Renal pelvis (tissue), 4 donors: ENCODE data around the gene RASA3. TPM values are rescaled to one million over a fixed set of nuclear protein-coding genes. Genes with fewer than 3 reads are reported as not detected.
A peak's percentile ranks its signal among the peaks of the same experiment; 100 is the strongest.

Experiments used
- DNase-seq: peaks from one replicate; pipeline ENCODE4 v3.0.0-alpha.2; 2013
- polyA plus RNA-seq, 3 donors: library from polyadenylated mRNA; unstranded; fragments of 120-200 nt; gene quantifications; one replicate each; pipeline ENCODE4 v1.2.1, GENCODE V29; 2013; ENCODE audit not compliant: insufficient read length in 3 of 3

Gene RASA3
- polyA plus RNA-seq, 3 donors, result 11.3 to 13.4 (median 12.1) TPM

DNA sequence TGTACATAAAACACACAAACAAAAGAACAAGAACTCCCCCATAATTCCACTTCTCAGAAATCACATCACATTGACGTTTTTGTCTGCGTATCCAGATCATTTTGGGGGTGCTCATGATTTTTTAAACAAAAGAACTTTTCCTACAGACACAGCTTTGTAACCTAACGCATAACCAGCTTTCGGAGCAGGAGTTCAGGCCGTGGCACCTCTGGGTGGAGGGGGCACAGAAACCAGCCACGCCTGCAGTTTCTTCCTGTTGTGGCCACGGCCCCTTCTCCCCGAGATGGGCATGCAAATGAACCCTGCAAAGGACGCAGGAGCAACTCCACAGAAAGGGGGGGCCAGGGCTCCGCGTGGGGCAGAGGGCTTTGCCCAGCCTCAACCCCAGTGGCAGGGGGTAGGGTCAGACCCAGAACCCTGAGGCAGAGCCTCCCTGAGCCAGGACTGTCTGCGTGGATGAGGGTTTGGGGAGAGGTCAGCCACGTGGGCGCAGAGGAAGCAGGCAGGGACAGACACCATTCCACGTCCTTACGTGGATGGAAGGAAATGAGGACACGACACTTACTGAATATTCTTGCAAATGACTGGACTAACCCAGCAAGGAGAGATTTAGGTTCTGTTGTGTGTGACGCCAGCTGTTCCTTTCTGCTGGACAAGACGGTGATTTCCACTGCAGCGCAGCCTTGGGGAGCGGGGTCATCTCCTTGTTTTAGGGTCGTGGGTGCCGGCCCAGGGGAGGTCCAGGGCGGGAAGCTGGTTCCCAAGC, 64.4 kb downstream of the RASA3 start:
- DNase-seq, result no peak

DNA sequence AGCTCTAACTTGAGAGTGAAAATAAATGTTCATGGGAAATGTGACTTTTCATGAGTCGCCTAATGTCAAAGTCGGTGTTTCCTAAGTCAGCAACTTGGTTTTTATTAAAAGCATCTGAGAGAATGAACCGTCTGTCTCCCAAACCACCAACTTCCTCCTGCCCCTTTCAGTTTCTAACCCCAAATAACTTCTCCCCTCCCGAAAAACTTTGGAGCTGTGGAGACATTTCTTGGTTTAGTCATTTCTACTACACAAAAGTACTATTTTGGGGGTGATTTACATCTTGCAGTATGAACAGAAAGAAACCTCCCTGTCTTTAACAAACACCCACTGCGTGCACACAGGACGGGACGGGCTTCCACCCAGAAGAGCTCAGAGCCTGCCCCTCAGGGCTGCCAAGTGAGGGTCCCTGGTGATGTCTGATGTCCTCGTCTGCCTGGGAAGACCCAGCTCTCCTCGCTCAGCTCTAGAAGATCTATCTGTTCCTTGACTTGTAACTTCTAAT, 65.0 kb downstream of the RASA3 start:
- no peak for DNase-seq

DNA sequence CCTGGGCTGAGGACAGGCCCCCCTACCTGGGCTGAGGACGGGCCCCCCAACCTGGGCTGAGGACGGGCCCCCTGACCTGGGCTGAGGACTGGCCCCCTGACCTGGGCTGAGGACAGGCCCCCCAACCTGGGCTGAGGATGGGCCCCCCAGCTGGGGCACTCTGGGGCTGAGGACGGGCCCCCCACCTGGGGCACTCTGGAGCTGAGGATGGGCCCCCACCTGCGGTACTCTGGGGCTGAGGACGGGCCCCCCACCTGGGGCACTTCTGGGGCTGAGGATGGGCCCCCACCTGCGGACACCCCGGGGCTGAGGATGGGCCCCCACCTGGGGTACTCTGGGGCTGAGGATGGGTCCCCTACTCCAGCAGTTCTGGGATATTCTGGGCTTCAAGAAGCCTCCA, 65.5 kb downstream of the RASA3 start:
- no peak for DNase-seq

DNA sequence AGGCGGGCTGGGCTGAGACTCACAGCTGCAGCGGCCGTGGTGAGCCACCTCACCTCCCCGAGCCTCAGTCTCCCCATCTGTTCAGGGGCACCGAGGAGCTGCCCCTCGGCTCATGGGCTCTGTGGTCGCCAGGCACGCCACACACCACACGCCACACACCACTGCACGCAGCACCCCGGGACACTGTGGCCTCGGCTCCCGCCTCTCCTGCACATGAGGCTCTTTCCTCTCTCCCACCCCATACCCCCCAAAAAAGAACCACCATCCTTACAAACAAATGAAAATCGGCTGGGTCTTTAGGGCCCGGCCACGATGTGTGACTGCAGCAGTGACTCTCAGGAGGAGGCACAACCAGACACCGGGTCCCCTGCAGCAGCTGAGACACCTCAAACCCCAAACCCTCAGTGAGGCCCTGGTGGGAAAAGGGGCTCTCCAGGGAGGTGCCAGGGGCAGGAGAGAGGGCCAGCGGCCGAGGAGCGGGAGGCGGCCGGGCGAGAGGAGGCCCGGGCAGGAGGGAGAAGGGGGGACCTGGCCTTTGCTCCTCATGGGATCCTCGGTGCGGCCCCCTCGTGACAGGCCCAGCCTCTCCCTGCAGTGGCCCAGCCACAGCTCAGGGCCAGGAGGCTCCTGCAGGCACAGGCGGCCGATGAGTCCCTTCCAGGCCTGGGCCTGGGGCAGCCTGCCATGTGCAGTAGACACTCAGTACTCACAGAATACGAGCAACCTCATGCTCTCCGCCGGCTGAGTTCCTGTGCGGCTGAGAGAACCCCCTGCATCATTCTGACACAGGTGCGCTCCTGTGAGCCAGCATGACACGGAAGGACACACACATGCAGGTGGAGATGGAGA, 66.3 kb downstream of the RASA3 start:
- DNase-seq, result no peak

DNA sequence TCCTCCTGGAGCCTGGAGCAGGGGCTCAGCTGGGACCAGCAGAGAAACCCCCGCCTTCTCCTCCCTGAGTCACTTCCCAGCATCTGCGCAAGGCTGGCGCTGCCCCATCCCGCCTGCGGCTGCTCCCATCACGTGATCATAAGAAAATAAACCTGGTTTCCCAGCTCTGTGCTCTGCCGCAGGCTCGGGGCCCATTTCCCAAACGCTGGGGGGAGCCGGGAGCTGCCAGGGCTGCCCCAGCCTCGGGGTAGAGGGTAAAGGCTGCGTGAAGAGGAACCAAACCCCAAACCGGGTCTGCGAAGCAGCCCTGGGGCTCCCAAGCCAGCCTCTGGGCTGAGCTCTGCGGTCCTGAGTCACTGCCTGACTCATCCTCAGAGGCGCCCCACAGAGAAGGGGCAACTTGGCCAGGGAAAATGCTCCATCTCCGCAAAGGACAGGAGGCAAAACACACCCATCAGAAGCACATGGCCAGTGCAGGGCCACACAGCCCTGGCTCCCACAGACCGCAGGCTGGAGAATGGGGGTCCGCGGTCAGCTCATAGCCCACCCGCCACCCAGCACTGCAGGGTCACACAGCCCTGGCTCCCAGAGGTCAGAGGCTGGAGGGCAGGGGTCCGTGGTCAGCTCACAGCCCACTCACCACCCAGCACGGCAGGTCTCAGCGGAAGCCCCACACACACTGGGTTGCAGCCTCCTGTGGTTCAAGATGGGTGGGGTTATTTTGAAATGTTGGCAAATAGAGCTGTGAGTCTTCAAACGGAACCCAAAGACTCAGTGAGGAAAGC, 67.1 kb downstream of the RASA3 start:
- DNase-seq, result peak; percentile 68

DNA sequence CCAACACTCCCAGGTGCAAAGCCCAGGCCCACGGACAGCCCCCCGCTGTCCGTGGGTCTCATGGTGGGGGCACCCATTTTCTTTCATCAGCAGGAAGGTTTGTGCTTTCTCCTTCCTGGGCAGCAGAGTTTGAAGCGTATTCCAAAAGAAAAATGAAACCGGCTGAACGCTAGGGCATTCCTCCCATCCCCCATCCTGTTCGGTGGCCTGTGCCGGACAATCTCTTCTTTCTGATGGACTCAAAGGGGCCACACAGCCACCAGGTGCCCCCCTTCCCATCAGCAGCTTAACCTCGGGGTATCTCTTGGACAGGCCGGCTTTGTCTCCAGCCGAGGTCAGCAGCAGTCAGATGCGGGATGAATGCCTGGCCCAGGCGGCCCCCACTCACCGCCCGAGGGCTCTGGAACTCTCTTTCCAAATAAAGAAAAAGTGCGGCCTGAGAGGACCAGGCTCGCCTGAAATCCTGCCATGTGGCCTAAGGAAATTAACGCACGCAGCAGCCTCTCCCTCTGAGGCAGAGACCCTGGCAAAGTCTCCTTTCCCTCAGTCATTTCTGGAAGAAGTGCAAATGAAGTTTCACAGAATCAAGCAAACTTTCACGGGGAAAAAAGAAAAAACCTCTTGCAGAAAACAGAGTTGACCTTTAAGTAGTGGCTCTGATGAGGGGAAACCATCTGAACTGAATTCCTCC, 67.8 kb downstream of the RASA3 start:
- DNase-seq, result no peak

DNA sequence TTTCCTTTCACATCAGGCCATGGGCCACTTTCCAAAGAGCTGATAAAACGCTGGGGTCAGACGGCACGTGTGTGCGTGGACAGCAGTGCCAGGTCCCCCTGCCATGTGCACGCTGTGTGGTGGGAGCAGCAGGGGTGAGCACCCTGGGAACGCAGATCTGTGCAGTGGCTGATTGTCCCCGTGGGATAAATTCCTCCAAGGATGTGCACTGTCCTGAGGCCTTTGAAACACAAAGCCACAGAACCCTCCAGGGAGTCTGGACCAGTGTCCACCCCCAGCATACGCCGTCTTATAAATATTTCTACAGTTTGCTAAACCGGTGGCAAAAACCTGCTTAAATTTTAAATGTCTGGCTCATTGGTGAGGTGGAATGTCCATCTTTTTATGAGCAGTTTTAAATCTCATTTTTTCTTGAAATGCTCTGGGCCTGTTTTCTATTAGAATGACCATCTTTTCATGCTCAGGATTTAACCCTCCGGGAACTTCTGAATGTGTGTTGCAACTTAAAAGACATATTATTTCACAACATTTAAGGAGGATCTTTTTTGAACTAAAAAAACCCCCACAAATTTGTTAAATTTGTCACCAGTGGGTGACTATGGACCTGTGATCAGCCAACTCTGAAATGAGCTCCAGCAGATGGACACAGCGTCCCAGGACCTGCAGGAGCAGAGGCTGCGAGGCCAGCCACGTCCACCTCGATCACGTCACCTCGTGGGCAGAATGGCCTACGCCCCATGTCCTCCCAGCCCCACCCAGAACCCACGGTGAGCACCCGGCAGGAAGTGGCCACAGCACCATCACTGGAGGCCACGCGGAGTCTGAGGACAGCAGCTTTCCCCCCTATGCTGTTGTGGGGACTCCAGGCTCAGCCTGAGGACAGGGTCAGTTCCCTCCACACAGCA, 68.6 kb downstream of the RASA3 start:
- DNase-seq, result no peak

DNA sequence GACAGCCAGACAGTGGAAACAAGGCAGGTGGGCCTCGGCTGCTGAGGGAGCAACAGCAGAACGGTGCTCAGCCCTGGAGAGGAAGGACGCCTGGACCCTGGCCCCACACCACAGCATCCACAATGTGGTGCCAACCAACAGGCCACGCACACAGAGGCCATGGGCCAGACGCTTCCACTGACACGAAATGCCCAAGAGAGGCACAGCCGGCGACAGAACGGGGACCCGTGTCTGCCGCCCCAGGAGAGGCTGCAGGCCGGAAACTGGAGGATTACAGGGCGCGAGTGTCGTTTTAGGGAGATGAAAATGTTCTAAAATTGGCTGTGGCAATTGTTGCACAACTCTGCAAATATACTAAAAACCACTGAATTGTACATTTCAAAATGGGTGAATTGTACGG, 69.7 kb downstream of the RASA3 start:
- no peak for DNase-seq

DNA sequence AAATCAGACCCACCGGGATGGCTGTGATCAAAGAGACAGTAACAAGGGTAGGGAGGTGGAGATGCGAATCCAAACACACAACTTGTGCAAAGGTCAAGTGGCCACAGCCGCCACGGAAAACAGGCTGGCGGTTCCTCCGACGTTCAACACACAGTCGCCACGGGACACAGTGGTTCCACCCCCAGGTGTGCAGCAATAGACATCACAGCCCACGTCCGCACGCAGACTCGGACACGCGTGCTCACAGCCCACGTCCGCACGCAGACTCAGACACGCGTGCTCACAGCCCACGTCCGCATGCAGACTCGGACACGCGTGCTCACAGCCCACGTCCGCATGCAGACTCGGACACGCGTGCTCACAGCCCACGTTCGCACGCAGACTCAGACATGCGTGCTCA, 70.1 kb downstream of the RASA3 start:
- no peak for DNase-seq

DNA sequence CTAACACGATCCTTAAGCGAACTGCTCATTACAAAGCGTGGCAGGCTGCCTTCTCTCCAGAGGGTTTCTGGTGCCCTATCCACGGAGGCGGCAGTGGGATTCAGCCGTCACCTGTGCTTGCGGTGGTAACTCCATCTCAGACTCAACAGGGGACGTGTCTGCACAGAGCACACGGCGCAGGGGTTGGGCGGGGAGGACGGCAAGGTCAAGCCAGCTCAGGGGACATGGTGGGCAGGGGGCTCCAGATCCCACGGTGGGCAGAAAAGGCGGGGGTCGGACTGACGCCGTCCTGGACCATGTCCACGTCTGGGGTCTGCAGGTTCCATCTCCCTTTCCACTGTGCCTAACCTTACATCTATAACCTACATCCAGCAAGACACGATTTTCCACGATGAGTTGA, 70.7 kb downstream of the RASA3 start:
- DNase-seq, result no peak

DNA sequence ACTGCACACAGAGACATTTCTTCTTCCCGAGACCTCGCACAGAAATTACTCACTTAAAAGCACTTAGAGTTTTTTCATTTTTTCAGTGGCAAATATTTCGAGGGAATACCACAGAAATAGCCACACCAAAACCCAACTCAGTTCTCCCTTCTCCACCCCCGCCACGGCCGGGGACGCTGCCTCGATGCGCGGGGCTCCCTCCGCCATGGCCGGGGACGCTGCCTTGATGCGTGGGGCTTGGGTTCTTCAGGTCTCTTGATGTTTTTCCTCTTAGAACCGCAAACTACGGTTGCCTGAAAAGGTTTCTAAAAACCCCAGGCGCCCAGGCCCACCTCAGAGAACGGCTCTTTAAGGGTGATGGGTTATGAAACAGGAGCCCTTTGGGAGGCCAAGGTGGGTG, 71.4 kb downstream of the RASA3 start:
- no peak for DNase-seq

DNA sequence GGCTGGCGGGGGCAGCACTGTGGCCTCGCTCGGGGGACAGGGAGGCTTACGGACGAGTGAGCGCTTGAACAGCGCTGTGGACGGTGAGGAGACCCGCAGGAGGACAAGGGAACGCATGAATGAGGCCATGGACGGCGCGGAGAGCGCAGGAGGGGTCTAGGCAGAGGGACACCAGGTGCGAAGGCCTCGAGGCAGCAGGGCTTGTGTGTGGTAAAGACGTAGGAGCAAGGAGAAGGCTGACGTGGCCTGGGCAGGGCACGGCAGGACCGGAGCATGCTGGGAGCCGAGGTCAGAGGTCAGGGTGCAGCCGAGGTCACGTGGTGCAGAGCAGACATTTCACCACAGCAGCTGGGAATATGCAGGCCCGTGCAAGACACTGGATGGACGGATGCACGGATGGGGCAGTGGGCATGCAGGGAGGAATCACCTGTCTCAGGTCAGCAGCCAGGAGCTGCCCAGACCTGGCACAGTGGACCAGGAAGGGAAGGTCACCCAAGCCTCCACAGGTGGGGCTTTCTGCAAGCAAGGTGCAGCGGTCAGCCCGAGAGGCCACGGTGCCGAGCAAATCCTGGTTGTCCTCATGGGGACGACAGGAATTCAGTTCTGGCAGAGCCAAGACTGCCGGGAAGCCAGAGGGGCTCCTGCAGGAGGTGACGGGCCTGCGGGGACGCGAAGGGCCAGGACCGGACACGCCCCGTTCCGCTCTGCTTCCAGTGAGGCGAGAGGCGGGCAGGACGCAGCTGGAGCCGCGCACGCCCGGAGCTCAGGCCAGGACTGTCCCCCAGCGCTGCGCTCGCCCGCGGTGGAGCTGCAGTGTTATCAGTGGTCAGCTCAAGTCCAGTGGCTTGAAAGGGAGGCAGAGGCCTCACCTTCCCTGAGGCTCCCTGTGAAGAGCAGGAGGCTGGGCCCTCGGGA, 72.2 kb downstream of the RASA3 start:
- DNase-seq, result no peak

DNA sequence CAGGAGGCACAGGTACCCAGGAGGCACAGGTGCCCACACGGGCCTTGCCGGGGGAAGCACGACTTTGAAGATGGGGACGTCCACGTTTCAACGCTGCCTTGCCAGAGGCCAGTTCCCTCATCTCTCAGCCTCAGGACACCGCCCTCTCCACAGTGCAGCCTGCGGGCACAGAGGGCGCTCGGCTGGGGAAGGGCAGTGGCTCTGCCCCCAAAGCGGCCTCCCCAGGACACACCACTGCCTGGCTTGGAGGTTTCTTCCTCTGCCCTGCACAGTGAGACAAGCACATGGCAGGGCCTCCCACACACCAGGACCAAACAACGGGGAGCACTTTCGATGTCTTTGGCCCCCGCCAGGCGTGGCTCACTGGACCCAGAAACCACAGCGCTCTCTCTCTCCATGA, 73.0 kb downstream of the RASA3 start:
- DNase-seq, result no peak

DNA sequence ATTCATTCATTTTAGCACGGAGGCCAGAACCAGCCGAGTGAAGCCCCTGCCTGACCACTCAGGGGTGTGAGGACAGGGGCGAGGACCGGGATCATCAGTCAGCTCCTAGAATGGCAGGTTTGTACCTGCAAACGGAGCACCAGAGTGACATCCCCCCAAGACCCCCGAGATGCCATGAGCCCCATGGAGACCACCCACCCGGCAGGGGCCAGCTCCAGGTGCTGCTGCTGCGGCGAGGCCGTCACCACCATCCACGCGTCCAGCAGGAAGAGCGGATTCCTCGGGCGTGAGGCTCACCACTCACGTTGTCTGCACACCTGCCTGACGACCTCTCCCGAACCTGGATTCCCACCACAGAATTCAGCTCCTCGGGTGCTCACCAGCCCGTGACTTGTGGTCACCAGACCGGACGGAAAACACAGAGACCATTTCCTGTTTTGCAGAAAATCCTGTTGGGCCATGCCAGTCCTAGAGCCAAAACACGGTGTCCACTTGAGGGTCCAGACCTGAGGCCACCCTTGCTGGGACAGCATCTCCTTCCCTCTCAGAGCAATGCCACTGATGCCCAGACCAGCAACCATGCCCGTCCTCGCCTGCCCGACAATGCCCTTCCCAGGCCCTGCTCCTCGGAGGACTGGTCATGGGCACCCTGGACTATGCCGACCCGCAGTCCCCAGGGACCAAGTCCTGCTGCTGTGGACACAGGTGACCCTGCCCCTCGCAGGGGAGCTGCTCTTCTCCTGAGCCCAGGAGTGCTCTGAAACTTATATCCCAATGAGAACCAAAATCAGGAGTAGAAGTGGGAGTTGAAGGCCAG, 74.2 kb downstream of the RASA3 start:
- DNase-seq, result no peak

DNA sequence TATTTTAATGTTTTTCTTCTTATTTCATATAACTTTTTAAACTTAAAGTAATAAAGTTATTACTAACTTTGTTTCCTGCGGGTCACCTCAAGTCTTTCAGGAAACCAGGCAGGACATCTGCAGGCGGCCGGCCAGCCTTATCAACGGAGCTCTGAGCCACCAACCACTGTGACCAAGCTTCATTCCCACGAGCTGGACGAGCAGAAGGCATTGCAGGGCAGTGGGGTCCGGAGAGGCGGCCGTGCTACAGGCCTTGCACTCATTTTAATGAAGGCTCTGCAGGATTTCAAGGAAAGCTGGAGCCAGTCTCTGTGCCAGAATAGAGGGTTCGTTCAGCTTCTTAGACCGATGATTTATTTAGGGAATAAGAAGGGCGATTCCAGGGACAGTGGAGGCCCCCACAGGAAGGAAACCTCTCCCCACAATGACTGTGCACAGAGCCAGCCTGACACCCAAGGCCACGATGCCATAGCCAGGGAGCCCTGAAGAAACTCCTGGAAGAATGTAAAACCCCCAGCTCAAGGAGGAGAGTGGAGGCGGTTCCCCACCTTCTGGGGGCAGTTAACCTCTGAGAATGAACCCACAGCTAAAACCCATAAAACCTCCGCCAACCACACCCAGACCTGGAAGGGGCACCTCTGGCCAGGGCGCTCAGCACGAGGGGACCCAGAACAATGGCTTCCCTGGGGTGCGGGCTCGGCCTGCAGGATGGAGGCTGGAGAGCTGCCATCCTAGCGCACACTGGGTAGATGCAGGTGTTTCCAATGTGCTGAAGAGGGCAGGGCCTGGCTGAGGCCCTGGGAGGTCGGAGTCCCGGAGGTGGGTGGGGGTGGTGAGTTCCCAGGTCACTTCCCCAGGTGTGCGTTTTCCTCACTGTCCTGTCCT, 75.0 kb downstream of the RASA3 start:
- DNase-seq, result no peak

DNA sequence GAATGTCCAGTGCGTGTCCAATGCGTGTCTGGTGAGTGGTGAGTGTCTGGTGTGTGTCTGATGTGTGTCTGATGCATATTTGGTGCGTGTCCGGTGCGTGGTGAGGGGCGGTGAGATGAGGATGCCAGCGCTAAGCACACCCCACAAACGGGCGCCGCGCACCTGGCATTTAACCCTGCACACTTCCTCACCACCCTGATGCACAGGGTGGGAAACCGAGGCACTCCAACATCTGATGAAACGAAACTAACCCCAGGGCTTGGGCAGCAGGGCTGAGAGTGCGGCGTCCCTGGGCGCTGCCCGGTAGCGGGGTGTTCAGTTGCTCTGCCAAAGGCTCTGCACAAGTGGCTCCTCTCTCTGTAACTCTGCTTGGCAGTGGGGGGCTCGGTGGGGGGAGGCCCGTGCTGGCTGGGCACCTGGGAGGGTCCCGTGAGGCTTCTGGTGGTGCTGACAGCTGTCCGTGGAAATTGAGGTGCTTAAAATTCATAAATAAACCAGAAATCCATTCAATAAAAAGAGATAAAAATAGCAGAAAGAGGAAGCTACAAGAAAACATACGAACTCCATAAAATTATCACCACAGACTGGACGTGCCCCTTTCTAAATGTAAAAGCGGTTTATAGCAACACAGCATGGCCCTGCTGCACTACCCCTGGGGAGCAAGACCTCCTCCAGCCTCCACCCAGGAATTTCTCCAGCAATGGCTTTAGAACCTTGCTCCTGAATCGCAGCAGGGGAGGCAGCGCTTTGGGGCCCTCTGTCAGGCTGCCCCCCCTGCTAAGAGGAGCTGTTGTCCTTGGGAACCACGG, 76.0 kb downstream of the RASA3 start:
- no peak for DNase-seq

DNA sequence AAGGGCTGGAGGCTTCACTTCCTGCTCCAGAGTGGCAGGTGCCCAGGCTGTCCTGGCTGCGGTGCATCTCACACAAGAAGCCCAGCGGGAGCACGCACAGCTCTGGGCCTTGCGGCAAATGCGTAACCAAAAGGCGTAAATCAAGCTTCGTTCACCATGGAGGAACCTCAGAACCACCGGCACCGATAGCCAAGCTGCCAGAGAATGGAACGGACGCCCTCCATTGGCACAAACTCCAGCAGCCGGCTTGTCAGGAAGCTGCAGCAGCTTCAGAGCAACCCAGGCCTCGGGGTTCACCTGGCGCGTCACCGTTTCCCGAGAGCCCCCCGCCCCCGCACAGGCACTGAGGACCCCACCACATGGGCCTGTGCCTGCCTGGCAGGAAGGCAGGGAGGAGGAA, 76.7 kb downstream of the RASA3 start:
- no peak for DNase-seq
